Ovary (tissue), 3 donors: ENCODE results near the gene PEX6.

Experiments used
- EP300 ChIP-seq: sonication (generic); formaldehyde crosslinking; IDR thresholded peaks from one replicate; pipeline ENCODE4 v1.6.1; 2017; ENCODE audit warnings: antibody characterized with exemption
- POLR2A ChIP-seq: fragments of 450-650 bp; IDR thresholded peaks from one replicate; pipeline ENCODE4 v1.6.1; 2017; ENCODE audit warnings: antibody characterized with exemption, mild to moderate bottlenecking, moderate library complexity
- TF ChIP-seq, protein P1 (sequence below), 3 donors: fragments of 450-650 bp in 2 of 3; fragments of 200-600 bp in 1 of 3; IDR thresholded peaks; one replicate each; pipeline versions ENCODE4 v1.5.1 to v1.8.0; 2016 to 2022; ENCODE audit warnings: antibody characterized with exemption in 3 of 3, mild to moderate bottlenecking in 1 of 3
- donor health status: DM: no; HTN: no; CAD: no.

DNA sequence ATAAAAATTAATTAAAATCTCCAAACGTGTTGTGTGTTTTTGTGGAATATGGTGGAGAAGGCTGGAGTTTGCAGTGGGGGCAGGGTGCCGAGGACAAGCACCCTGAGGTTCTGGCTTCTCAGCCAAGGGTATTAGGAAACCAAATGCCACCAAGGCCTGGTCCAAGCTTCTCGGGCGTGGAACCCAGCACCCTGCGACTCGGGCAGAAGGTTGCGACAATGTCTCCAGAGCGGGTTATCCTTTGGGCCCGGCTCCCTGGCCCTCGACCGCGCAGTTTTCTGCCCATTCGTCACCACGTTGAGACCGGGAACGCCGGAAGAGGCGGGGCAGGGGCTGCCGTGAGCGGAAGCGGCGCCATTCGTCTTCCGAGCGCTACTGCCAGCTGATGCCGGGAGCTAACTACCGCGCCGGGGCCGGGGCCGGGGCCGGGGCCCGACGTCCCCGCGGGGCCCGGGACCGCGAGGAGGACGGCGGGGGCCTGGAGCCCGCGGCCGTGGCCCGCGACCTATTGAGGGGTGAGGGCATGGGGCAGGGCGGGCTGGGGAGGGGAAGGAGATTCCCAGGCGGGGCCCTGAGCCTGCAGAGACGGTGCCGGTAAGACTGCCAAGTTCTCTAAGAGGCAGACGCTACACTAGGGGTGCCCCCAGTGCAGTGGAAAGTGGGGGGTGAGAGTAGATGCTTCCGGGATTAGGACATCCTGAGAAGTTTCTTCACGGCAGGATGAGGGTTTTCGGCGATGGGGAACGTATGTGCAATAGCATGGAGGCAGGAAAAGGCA, 42.5 kb upstream of the PEX6 start, which contains the start of gene RRP36:
- TF ChIP-seq EP300 (no peak), POLR2A (no peak)
- TF ChIP-seq, protein P1, sequence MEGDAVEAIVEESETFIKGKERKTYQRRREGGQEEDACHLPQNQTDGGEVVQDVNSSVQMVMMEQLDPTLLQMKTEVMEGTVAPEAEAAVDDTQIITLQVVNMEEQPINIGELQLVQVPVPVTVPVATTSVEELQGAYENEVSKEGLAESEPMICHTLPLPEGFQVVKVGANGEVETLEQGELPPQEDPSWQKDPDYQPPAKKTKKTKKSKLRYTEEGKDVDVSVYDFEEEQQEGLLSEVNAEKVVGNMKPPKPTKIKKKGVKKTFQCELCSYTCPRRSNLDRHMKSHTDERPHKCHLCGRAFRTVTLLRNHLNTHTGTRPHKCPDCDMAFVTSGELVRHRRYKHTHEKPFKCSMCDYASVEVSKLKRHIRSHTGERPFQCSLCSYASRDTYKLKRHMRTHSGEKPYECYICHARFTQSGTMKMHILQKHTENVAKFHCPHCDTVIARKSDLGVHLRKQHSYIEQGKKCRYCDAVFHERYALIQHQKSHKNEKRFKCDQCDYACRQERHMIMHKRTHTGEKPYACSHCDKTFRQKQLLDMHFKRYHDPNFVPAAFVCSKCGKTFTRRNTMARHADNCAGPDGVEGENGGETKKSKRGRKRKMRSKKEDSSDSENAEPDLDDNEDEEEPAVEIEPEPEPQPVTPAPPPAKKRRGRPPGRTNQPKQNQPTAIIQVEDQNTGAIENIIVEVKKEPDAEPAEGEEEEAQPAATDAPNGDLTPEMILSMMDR (IDR thresholded peaks at IDR 0.05), result no peak
